AG04449 (cell line): ENCODE results near the gene VEZT.

Experiments
- CTCF ChIA-PET: fragments of 350-600 bp; formaldehyde crosslinking; extraction: SDS; loops from one replicate; lab custom pipeline; 2021; ENCODE audit warnings: antibody characterized with exemption; lab: Yijun Ruan, JAX
- POLR2A ChIA-PET: fragments of 400-600, 350-600 bp; formaldehyde crosslinking; extraction: SDS; loops from one replicate; lab custom pipeline; 2020; ENCODE audit warnings: antibody characterized with exemption, inconsistent platforms; lab: Yijun Ruan, JAX
- DNase-seq: peaks from one replicate; pipeline ENCODE4 v3.0.0-alpha.2; 2010; ENCODE audit warnings: low read depth, low spot score
- H3K4me3 ChIP-seq: 2 replicates; pipeline ENCODE4 v1.5.1; 2011; ENCODE audit warnings: low read depth, mild to moderate bottlenecking, control low read depth, low read length
- CTCF ChIP-seq: IDR thresholded peaks from one replicate; pipeline ENCODE4 v1.5.1; 2011; ENCODE audit warnings: mild to moderate bottlenecking, moderate library complexity, low read length, control low read depth, inconsistent platforms; ENCODE audit not compliant: insufficient read depth; ENCODE audit errors: missing control alignments

VEZT gene

GRCh38 chr12:95197636-95198035 lies 20.0 kb upstream of the VEZT start:
- no peak overlapping the region for H3K4me3 ChIP-seq
- ChIA-PET POLR2A (no interaction called here), CTCF (interaction anchor here (1.1 to 1.2 kb wide), 4 partner anchors 8 to 123 kb away, joined by 3 to 4 read pairs (median 3); partner anchors contain the start of genes FGD6 and VEZT)
- no peak for DNase-seq
- TF ChIP-seq CTCF: no peak

GRCh38 chr12:95198914-95199313 lies 18.7 kb upstream of the VEZT start:
- DNase-seq: no peak
- no peak for TF ChIP-seq CTCF
- ChIA-PET POLR2A (interaction anchor here (0.6 kb wide), 1 partner anchor 158 kb away, joined by 3 read pairs; no protein-coding TSS in a partner anchor), CTCF (interaction anchor here (0.9 to 1.2 kb wide), 3 partner anchors 10 to 125 kb away, joined by 3 read pairs; no protein-coding TSS in a partner anchor)
- no peak overlapping the region for H3K4me3 ChIP-seq

GRCh38 chr12:95200128-95200894 lies 17.3 kb upstream of the VEZT start:
- ChIA-PET CTCF (interaction anchor here (0.9 to 1.6 kb wide), 5 partner anchors 8 to 134 kb away, joined by 3 to 4 read pairs (median 3); partner anchors contain the start of gene VEZT), POLR2A (interaction anchor here (0.7 kb wide), 1 partner anchor 9 kb away, joined by 3 read pairs; no protein-coding TSS in a partner anchor)
- H3K4me3 ChIP-seq: no peak overlapping the region
- DNase-seq: no peak
- no peak for TF ChIP-seq CTCF

GRCh38 chr12:95201056-95201670 lies 16.4 kb upstream of the VEZT start:
- no peak for TF ChIP-seq CTCF
- DNase-seq: no peak
- CTCF ChIA-PET: interaction anchor here (0.7 to 1.6 kb wide), 4 partner anchors 14 to 17 kb away, joined by 3 to 4 read pairs (median 3); partner anchors contain the start of gene VEZT
- POLR2A ChIA-PET: interaction anchor here (0.7 kb wide), 1 partner anchor 8 kb away, joined by 3 read pairs; no protein-coding TSS in a partner anchor
- no peak overlapping the region for H3K4me3 ChIP-seq

- DNase-seq: no peak
- TF ChIP-seq CTCF: no peak
- POLR2A ChIA-PET: no interaction called here
- CTCF ChIA-PET: no interaction called here
- no peak overlapping the region for H3K4me3 ChIP-seq
Measured at GRCh38 chr12:95202691-95203486, 14.7 kb upstream of the VEZT start.
